Endometrium (tissue), 2 donors: Measurements from ENCODE around the gene SLC36A1.

Experiments used
- FAIRE-seq: peaks from 2 replicates; lab custom pipeline; 2012; peaks lifted over from hg19 to GRCh38; lab: Jason Lieb, UNC
- donor health status: control.
- donor health status: control.

SLC36A1 gene

DNA sequence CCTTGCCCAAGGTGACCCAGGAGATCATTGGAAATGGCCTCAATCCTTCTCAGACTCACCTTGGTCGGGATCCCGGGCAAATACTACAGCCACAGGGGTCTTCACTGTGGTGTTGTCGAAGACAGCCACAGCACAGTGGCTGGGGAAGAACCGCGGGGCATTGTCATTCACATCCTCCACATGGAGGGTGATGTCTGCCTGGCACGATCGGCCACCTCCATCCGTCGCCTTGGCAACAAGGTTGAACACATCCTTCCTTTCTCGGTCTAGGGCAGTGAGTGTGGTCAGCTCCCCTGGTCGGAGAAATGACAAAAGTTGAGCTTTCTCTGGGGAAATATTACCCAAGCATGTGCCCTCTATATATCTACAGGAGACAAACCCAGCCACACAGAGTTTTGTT, 86.9 kb downstream of the SLC36A1 start:
- no peak for FAIRE-seq

GRCh38 chr5:151537044-151537443, 89.6 kb downstream of the SLC36A1 start:
- FAIRE-seq: no peak

DNA sequence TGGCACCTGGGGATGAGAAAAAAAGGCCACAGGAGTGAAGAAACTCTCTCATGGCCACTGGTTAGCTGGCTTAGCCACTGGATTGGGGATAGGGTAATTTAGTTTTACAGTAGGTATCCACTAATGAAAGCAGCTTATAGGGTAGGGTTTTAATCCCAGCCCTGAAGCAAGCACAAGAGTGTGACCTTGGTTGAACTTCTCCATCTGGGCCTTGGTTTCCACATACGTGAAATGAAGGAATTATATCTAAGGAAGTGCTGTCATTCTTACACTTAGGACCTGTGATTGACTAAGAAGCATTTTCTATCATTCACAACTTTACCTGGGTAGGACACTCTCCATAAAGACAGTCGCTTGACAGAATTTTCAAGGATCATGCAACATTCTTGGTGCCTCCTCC, 94.2 kb downstream of the SLC36A1 start:
- no peak for FAIRE-seq
